ENCODE measurements around the gene FZD10.

Gene FZD10

GRCh38 chr12:130124106-130124505 is 38.2 kb upstream of the FZD10 start:
- 0 out of 2 replicates have a peak, but pooled peaks cover 3% of the 10 kb centered on the region for H3K9me3 ChIP-seq
- no peak for DNase-seq
- TF ChIP-seq CTCF (IDR thresholded peaks at IDR 0.05; ENCODE audit: low read depth, low read length) = no peak
- no peaks in the 10 kb centered on the region for H3K27me3 ChIP-seq
- H3K36me3 ChIP-seq = no peaks in the 10 kb centered on the region
- H3K4me3 ChIP-seq (ENCODE audit: low read depth, low read length) = no peak overlapping the region
- no peaks in the 10 kb centered on the region for H3K4me1 ChIP-seq

DNA sequence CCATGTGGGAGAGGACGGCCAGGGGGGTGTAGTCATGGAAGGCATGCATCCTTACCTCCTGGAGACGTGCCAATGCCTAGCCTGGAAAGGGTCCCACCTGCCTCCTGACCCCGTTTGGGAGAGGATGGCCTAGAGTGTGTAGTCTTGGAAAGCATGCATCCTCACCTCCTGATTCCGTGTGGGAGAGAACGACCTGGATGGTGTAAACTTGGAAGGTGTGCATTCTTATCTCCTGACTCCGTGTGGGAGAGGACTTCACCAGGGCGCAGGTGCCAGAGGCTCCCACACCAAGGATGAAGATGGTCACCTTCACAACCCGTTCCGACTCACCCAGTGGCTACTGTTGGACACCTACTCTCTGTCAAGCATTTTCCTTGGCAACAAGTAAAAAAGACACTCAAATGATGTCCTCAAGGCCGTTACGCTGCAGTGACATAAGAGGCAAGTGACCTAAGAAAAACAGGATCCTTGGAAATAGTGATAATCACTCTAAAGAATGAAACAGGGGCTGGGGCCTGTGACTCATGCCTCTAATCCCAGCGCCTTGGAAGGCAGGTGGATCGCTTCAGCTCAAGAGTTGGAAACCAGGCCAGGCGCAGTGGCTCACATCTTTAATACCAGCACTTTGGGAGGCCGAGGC is 37.5 kb upstream of the FZD10 start:
- no peaks in the 10 kb centered on the region for H3K4me1 ChIP-seq
- no peak for DNase-seq
- H3K36me3 ChIP-seq = no peaks in the 10 kb centered on the region
- H3K27me3 ChIP-seq = no peaks in the 10 kb centered on the region
- H3K9me3 ChIP-seq = 0 out of 2 replicates have a peak, but pooled peaks cover 3% of the 10 kb centered on the region
- H3K4me3 ChIP-seq (ENCODE audit: low read depth, low read length) = no peak overlapping the region
- no peak for TF ChIP-seq CTCF (IDR thresholded peaks at IDR 0.05; ENCODE audit: low read depth, low read length)

DNA sequence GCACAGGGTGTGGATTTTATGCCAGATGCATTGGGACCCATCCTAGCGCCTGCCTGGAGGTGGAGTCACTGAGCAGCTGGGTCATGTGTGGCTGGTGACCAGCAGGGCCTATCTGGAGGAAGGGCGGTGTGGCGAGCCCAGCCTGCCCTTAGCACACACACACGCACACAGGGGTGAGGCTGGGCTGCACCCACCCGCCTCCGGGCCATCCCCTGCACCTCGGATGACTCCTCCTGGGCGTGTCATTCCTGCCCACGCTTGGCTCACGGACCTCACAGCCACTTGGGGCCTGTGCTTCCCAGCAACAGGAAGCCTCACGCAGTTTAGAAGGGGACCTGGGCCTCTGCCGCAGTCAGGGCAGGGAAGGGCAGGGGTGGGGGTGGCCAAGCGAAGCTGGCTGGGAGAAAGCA is 36.2 kb upstream of the FZD10 start:
- Histone ChIP-seq H3K27me3 (no peaks in the 10 kb centered on the region), H3K4me3 (ENCODE audit: low read depth, low read length) (no peak overlapping the region), H3K4me1 (no peaks in the 10 kb centered on the region), H3K9me3 (0 out of 2 replicates have a peak, but pooled peaks cover 3% of the 10 kb centered on the region), H3K36me3 (no peaks in the 10 kb centered on the region)
- TF ChIP-seq CTCF (IDR thresholded peaks at IDR 0.05; ENCODE audit: low read depth, low read length) = no peak
- DNase-seq = no peak

DNA sequence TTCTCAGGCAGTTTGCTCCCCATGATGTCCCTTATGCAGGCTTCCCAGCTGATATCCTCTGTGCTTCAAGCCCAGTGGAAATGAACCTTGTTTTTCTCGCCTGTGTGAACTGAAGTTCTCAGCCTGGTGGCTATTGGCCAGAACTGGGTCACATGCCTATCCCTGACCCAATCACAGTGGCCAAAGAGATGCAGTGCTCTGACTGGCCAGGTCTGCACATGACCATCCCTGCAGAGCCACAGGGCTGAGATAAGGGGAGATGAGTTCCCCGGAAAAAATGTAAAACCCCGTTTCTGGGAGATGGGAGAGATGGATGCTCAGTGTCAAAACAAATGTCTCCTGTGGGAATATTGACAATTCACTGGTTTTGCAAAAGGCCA is 34.7 kb upstream of the FZD10 start:
- Histone ChIP-seq H3K4me3 (ENCODE audit: low read depth, low read length) (no peak overlapping the region), H3K27me3 (no peaks in the 10 kb centered on the region), H3K9me3 (0 out of 2 replicates have a peak, but pooled peaks cover 3% of the 10 kb centered on the region), H3K36me3 (no peaks in the 10 kb centered on the region), H3K4me1 (no peaks in the 10 kb centered on the region)
- no peak for TF ChIP-seq CTCF (IDR thresholded peaks at IDR 0.05; ENCODE audit: low read depth, low read length)
- no peak for DNase-seq

DNA sequence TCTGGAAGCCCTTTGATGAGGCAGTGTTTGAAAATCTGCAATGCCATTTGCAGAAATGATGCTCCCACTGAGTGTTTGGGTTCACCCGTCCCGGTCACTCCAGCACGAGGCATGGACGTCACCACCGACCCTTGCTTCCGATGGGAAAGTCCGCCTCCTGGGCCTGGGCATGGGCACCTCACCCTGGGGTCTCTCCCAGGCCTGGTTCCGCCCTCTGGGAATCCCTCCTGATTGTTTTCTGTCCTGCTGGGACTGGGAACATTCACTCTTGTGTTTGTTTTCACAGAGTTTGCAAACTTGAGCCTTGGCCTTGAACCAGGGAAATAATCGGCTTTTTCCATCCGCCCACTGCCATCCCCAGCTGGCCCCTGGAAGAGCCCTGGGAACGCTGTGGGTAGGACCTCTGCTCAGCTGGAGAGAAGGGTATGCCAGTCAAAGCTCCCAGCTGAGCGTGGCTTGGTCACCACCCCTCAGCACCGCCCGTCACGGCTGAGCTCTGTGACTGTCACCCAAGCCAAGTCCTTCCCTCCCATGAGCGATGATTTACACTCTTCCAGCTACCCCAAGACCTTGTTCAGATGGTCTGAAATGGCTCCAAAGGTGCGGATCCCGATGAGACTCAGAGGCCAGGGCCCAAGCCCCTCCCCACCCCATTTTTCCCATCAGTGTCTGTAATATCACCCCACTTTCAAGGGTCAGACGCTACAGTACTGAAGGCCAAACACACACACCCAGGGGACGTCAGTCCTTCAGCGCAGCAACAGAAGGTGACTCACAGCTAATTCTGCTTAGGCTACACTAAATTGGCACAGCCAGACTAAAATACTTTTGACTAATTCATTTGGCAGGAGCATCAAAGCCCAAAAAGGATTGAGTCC is 34.1 kb upstream of the FZD10 start:
- H3K4me3 ChIP-seq (ENCODE audit: low read depth, low read length) = no peak overlapping the region
- no peak for TF ChIP-seq CTCF (IDR thresholded peaks at IDR 0.05; ENCODE audit: low read depth, low read length)
- no peak for DNase-seq
- peaks cover under 1% of the 10 kb centered on the region; the same call in 1 of the 2 replicates for H3K27me3 ChIP-seq
- H3K36me3 ChIP-seq = no peaks in the 10 kb centered on the region
- no peaks in the 10 kb centered on the region for H3K4me1 ChIP-seq
- 0 out of 2 replicates have a peak, but pooled peaks cover 3% of the 10 kb centered on the region for H3K9me3 ChIP-seq
